Measurements from ENCODE around the gene SSR3. TPM values are rescaled to one million over a fixed set of nuclear protein-coding genes. Genes with fewer than 3 reads are reported as not detected.
A peak's percentile ranks its signal among the peaks of the same experiment; 100 is the strongest.

Gene SSR3
- total and polyA plus RNA-seq, 2 donors (not counting 1 experiment from before 2014, with no cell fraction given) = 159 to 355 TPM

DNA sequence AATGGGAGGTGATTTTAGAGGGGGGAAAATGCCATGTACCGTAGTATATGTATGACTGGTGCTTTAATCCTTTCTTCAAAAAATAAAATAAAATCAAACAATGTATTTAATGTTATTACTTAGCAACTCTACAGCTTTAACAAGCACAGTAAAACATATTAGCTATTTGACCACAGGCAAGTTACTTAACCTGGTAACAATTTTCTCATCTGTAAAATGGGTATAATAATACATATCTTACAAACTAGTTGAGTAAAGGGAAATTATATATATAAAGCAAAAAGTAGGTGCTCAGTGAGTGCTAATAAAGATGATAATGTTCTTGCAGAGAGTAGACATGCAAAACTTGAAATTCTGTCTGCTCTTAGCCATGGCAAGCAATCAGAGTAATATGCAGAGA is 27.9 kb downstream of the SSR3 start:
- TF ChIP-seq CTCF (conservative IDR thresholded peaks at IDR 0.05 in 1 of 2, IDR thresholded peaks at IDR 0.05 in 1 of 2; ENCODE audit: low read depth in 1 of 2, low read length in 2 of 2) (no peak), EZH2 (IDR thresholded peaks at IDR 0.05; ENCODE audit: low read length, missing control alignments) (no peak)
- Histone ChIP-seq H2AFZ (ENCODE audit: low read length) (no peak overlapping the region), H4K20me1 (ENCODE audit: control insufficient read depth, extremely low read depth, insufficient read depth, low read length) (no peaks in the 10 kb centered on the region), H3K4me1 (ENCODE audit: control insufficient read depth, extremely low read depth, insufficient read depth, low read length) (no peaks in the 10 kb centered on the region), H3K79me2 (ENCODE audit: control insufficient read depth, insufficient read depth, low read length) (no peaks in the 10 kb centered on the region), H3K36me3 (ENCODE audit: control insufficient read depth, insufficient read depth, low read length) (no peaks in the 10 kb centered on the region), H3K9ac (ENCODE audit: insufficient read depth, low read length) (no peak overlapping the region), H3K27me3 (ENCODE audit: control insufficient read depth, insufficient read depth, low read length) (no peaks in the 10 kb centered on the region), H3K9me3 (ENCODE audit: control insufficient read depth, insufficient read depth, low read depth, low read length) (no peaks in the 10 kb centered on the region), H3K27ac (ENCODE audit: insufficient read depth, low read length) (no peak overlapping the region), H3K4me2 (ENCODE audit: extremely low read depth, insufficient read depth, low read length) (no peak overlapping the region), H3K4me3 (replicated peaks in 1 of 4; ENCODE audit: control extremely low read depth in 1 of 4, insufficient read depth in 1 of 4, low read depth in 3 of 4, low read length in 4 of 4) (no peak overlapping the region)
- DNase-seq (ENCODE audit: low read depth in 2 of 2) = no peak

- DNase-seq (ENCODE audit: low read depth in 2 of 2) = peak in 1 of 2 donors; percentile 23
- H3K4me3 ChIP-seq (replicated peaks in 1 of 4; ENCODE audit: control extremely low read depth in 1 of 4, insufficient read depth in 1 of 4, low read depth in 3 of 4, low read length in 4 of 4) = no peak overlapping the region
- no peak overlapping the region for H3K9ac ChIP-seq (ENCODE audit: insufficient read depth, low read length)
- H3K79me2 ChIP-seq (ENCODE audit: control insufficient read depth, insufficient read depth, low read length) = no peaks in the 10 kb centered on the region
- H3K27me3 ChIP-seq (ENCODE audit: control insufficient read depth, insufficient read depth, low read length) = no peaks in the 10 kb centered on the region
- H2AFZ ChIP-seq (ENCODE audit: low read length) = no peak overlapping the region
- H4K20me1 ChIP-seq (ENCODE audit: control insufficient read depth, extremely low read depth, insufficient read depth, low read length) = no peaks in the 10 kb centered on the region
- no peak overlapping the region for H3K4me2 ChIP-seq (ENCODE audit: extremely low read depth, insufficient read depth, low read length)
- no peak overlapping the region for H3K27ac ChIP-seq (ENCODE audit: insufficient read depth, low read length)
- H3K4me1 ChIP-seq (ENCODE audit: control insufficient read depth, extremely low read depth, insufficient read depth, low read length) = no peaks in the 10 kb centered on the region
- TF ChIP-seq CTCF (conservative IDR thresholded peaks at IDR 0.05 in 1 of 2, IDR thresholded peaks at IDR 0.05 in 1 of 2; ENCODE audit: low read depth in 1 of 2, low read length in 2 of 2) (no peak), EZH2 (IDR thresholded peaks at IDR 0.05; ENCODE audit: low read length, missing control alignments) (no peak)
- H3K9me3 ChIP-seq (ENCODE audit: control insufficient read depth, insufficient read depth, low read depth, low read length) = no peaks in the 10 kb centered on the region
- no peaks in the 10 kb centered on the region for H3K36me3 ChIP-seq (ENCODE audit: control insufficient read depth, insufficient read depth, low read length)
These were observed 29.1 kb downstream of the SSR3 start for GRCh38 chr3:156525808-156526207.

DNA sequence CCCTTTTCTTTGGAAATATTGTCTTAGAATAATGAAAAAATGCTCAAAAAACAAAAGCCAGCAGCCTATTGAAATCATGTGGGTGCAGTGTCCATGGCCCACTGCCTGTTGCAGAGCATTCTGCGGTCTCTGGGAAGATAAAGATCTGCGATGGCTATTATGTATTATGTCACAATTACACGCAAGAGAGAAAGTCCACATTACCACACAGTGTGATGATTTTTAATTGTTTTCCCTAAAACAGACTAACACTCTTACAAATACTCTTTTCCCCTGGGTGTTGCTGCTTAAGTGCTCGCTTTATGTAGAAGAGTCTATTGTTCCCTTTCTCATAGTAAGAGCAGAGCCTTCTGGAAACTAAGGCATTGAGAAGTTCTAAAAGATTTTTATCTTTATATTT is 32.2 kb downstream of the SSR3 start:
- Histone ChIP-seq H3K27me3 (ENCODE audit: control insufficient read depth, insufficient read depth, low read length) (no peaks in the 10 kb centered on the region), H3K9ac (ENCODE audit: insufficient read depth, low read length) (no peak overlapping the region), H3K4me2 (ENCODE audit: extremely low read depth, insufficient read depth, low read length) (no peak overlapping the region), H3K27ac (ENCODE audit: insufficient read depth, low read length) (no peak overlapping the region), H3K4me3 (replicated peaks in 1 of 4; ENCODE audit: control extremely low read depth in 1 of 4, insufficient read depth in 1 of 4, low read depth in 3 of 4, low read length in 4 of 4) (no peak overlapping the region), H2AFZ (ENCODE audit: low read length) (no peak overlapping the region), H3K4me1 (ENCODE audit: control insufficient read depth, extremely low read depth, insufficient read depth, low read length) (no peaks in the 10 kb centered on the region), H4K20me1 (ENCODE audit: control insufficient read depth, extremely low read depth, insufficient read depth, low read length) (no peaks in the 10 kb centered on the region), H3K36me3 (ENCODE audit: control insufficient read depth, insufficient read depth, low read length) (no peaks in the 10 kb centered on the region), H3K79me2 (ENCODE audit: control insufficient read depth, insufficient read depth, low read length) (no peaks in the 10 kb centered on the region), H3K9me3 (ENCODE audit: control insufficient read depth, insufficient read depth, low read depth, low read length) (no peaks in the 10 kb centered on the region)
- DNase-seq (ENCODE audit: low read depth in 2 of 2) = peak in 1 of 2 donors; percentile 59
- TF ChIP-seq CTCF (conservative IDR thresholded peaks at IDR 0.05 in 1 of 2, IDR thresholded peaks at IDR 0.05 in 1 of 2; ENCODE audit: low read depth in 1 of 2, low read length in 2 of 2) (no peak), EZH2 (IDR thresholded peaks at IDR 0.05; ENCODE audit: low read length, missing control alignments) (no peak)
